IMR-90 (cell line): ENCODE results near the gene ACTR2. TPM values are rescaled to one million over a fixed set of nuclear protein-coding genes. Genes with fewer than 3 reads are reported as not detected.
A peak's percentile ranks its signal among the peaks of the same experiment; 100 is the strongest.

Source experiments
- ATAC-seq: fragments of 200-7000 bp; cut with Tn5 transposase; 2 replicates; pipeline ENCODE4 v1.9.1; 2020; ENCODE audit warnings: low read depth, mild to moderate bottlenecking, moderate library complexity
- BruUV-seq: library from RNA; stranded (reverse); fragments of 400-500 nt; replicated peaks from 2 replicates; lab custom pipeline; 2021; lab: Mats Ljungman, UMichigan
- CTCF ChIA-PET: fragments of 300-600 bp; formaldehyde crosslinking; extraction: SDS; loops from one replicate; lab custom pipeline; 2021; ENCODE audit warnings: antibody characterized with exemption; lab: Yijun Ruan, JAX
- POLR2A ChIA-PET: fragments of 300-600 bp; sonication (Branson Sonifier 250); formaldehyde crosslinking; loops from one replicate; lab custom pipeline; 2022; ENCODE audit warnings: antibody characterized with exemption; ENCODE audit not compliant: unreplicated experiment; lab: Charles Lee
- DNase-seq: peaks from one replicate; pipeline ENCODE4 v3.0.0; 2013
- H2AFZ ChIP-seq: replicated peaks from 2 replicates; pipeline ENCODE3; 2013; ENCODE audit warnings: low read length, mild to moderate bottlenecking; ENCODE audit not compliant: poor library complexity
- H2AK5ac ChIP-seq: 2 replicates; pipeline ENCODE4 v1.6.1; 2013; ENCODE audit warnings: low read depth, low read length, inconsistent platforms
- H2AK9ac ChIP-seq: replicated peaks from 2 replicates; pipeline ENCODE3; 2013; ENCODE audit warnings: mild to moderate bottlenecking, low read depth, low read length, moderate library complexity; ENCODE audit not compliant: poor library complexity
- H2BK120ac ChIP-seq: 2 replicates; pipeline ENCODE4 v1.6.1; 2013; ENCODE audit warnings: low read depth, low read length, inconsistent platforms
- H2BK15ac ChIP-seq: 3 replicates; pipeline ENCODE4 v1.6.1; 2013; ENCODE audit warnings: low read depth, low read length, inconsistent platforms
- H2BK20ac ChIP-seq: 2 replicates; pipeline ENCODE4 v1.6.1; 2013; ENCODE audit warnings: low read depth, mild to moderate bottlenecking, inconsistent platforms, low read length, moderate library complexity
- H2BK5ac ChIP-seq: 2 replicates; pipeline ENCODE4 v1.6.1; 2013; ENCODE audit warnings: mild to moderate bottlenecking, low read depth, low read length, inconsistent platforms; ENCODE audit not compliant: poor library complexity, severe bottlenecking
- H3K14ac ChIP-seq: replicated peaks from 2 replicates; pipeline ENCODE4 v1.6.1; 2013; ENCODE audit warnings: low read depth, low read length, inconsistent platforms
- H3K18ac ChIP-seq: 2 replicates; pipeline ENCODE4 v1.6.1; 2013; ENCODE audit warnings: low read depth, low read length, control low read depth
- H3K23ac ChIP-seq: 2 replicates; pipeline ENCODE4 v1.6.1; 2013; ENCODE audit warnings: low read depth, low read length, inconsistent platforms
- H3K27ac ChIP-seq: 2 replicates; pipeline ENCODE4 v1.5.1; 2013; ENCODE audit warnings: mild to moderate bottlenecking, control low read depth, low read length; ENCODE audit not compliant: insufficient read depth
- H3K27me3 ChIP-seq: 2 replicates; pipeline ENCODE4 v1.6.1; 2013; ENCODE audit warnings: low read length; ENCODE audit not compliant: control insufficient read depth, insufficient read depth
- H3K36me3 ChIP-seq: 2 replicates; pipeline ENCODE4 v1.6.1; 2013; ENCODE audit warnings: low read length, mixed read lengths; ENCODE audit not compliant: control insufficient read depth, insufficient read depth
- H3K4ac ChIP-seq: 2 replicates; pipeline ENCODE4 v1.6.1; 2013; ENCODE audit warnings: low read depth, low read length, inconsistent platforms
- H3K4me1 ChIP-seq: 2 replicates; pipeline ENCODE4 v1.6.1; 2013; ENCODE audit warnings: low read length, mixed read lengths; ENCODE audit not compliant: control insufficient read depth, insufficient read depth
- H3K4me2 ChIP-seq: 2 replicates; pipeline ENCODE4 v1.6.1; 2013; ENCODE audit warnings: low read depth, mild to moderate bottlenecking, control low read depth, low read length, moderate library complexity
- H3K4me3 ChIP-seq: 2 replicates; pipeline ENCODE4 v1.5.1; 2013; ENCODE audit warnings: low read depth, mild to moderate bottlenecking, control low read depth, low read length, moderate library complexity; ENCODE audit not compliant: insufficient read depth
- H3K56ac ChIP-seq: 2 replicates; pipeline ENCODE4 v1.6.1; 2013; ENCODE audit warnings: low read length, inconsistent platforms; ENCODE audit not compliant: insufficient read depth; ENCODE audit errors: extremely low read depth
- H3K79me1 ChIP-seq, 2 experiments: 2 replicates each; pipeline ENCODE4 v1.6.1; 2013; ENCODE audit warnings: low read length in 2 of 2, inconsistent platforms in 1 of 2, low read depth in 1 of 2
- H3K9ac ChIP-seq: 2 replicates; pipeline ENCODE4 v1.6.1; 2013; ENCODE audit warnings: low read depth, low read length, control low read depth
- H3K9me1 ChIP-seq: 2 replicates; pipeline ENCODE4 v1.6.1; 2013; ENCODE audit warnings: low read length, inconsistent platforms; ENCODE audit not compliant: insufficient read depth
- H3K9me3 ChIP-seq: 2 replicates; pipeline ENCODE4 v1.6.1; 2013; ENCODE audit warnings: low read length; ENCODE audit not compliant: control insufficient read depth, insufficient read depth
- H4K20me1 ChIP-seq: 2 replicates; pipeline ENCODE4 v1.6.1; 2013; ENCODE audit warnings: low read length, inconsistent platforms; ENCODE audit not compliant: insufficient read depth
- H4K5ac ChIP-seq: 2 replicates; pipeline ENCODE4 v1.6.1; 2013; ENCODE audit warnings: mild to moderate bottlenecking, low read depth, low read length, control low read depth
- H4K8ac ChIP-seq, 2 experiments: 2 replicates each; pipeline ENCODE4 v1.6.1; 2013; ENCODE audit warnings: low read depth in 2 of 2, low read length in 2 of 2, control low read depth in 1 of 2, inconsistent platforms in 1 of 2
- H4K91ac ChIP-seq: 2 replicates; pipeline ENCODE4 v1.6.1; 2013; ENCODE audit warnings: low read depth, low read length, inconsistent platforms; ENCODE audit not compliant: insufficient read depth
- CEBPB ChIP-seq: IDR thresholded peaks from 2 replicates; pipeline ENCODE4 v1.6.1; 2012; ENCODE audit warnings: low read depth, low read length, improper control_type of control experiment
- CHD1 ChIP-seq: IDR thresholded peaks from 2 replicates; pipeline ENCODE4 v1.6.1; 2012; ENCODE audit warnings: low read depth, low read length, improper control_type of control experiment
- MXI1 ChIP-seq: IDR thresholded peaks from 2 replicates; pipeline ENCODE4 v1.6.1; 2012; ENCODE audit warnings: low read depth, mild to moderate bottlenecking, low read length, moderate library complexity, borderline replicate concordance
- NFE2L2 ChIP-seq: fragments of 150-350 bp; IDR thresholded peaks from 2 replicates; pipeline ENCODE4 v1.6.1; 2016; ENCODE audit warnings: low read depth, mild to moderate bottlenecking, low read length
- RAD21 ChIP-seq: IDR thresholded peaks from 2 replicates; pipeline ENCODE4 v1.6.1; 2012; ENCODE audit warnings: low read length, improper control_type of control experiment
- RCOR1 ChIP-seq: IDR thresholded peaks from 2 replicates; pipeline ENCODE4 v1.6.1; 2012; ENCODE audit warnings: mild to moderate bottlenecking, low read length, improper control_type of control experiment; ENCODE audit not compliant: insufficient replicate concordance
- RFX5 ChIP-seq: IDR thresholded peaks from 2 replicates; pipeline ENCODE4 v1.8.0; 2012; ENCODE audit warnings: low read depth, mild to moderate bottlenecking, low read length, moderate library complexity
- SMC3 ChIP-seq: fragments of 150-350 bp; IDR thresholded peaks from 2 replicates; pipeline ENCODE4 v1.6.1; 2016; ENCODE audit warnings: low read depth, mild to moderate bottlenecking, antibody characterized with exemption, low read length, moderate library complexity
- WGBS, 2 experiments: methylation state at CpG; one replicate each; pipeline versions ENCODE4 v1.1.5 to v1.1.7; 2013; ENCODE audit warnings: missing lambda C conversion rate in 2 of 2; ENCODE audit not compliant: insufficient read length in 1 of 2; ENCODE audit errors: extremely low coverage in 2 of 2; 5-methylcytosine and 5-hydroxymethylcytosine counted together
- dilution Hi-C: fragments of 300-500 bp; cut with HindIII; formaldehyde crosslinking; loops from one replicate; pipeline ENCODE4 v1.14.3; 2018; ENCODE audit warnings: low sequenced_read_pairs; ENCODE audit not compliant: unreplicated experiment
- in situ Hi-C: fragments of 300-500 bp; cut with MboI; formaldehyde crosslinking; loops from 3 replicates; pipeline ENCODE4 v1.14.3; 2019; ENCODE audit warnings: low sequenced_read_pairs, inconsistent platforms, mixed read lengths
- intact Hi-C: fragments of 100-400 bp; cut with micrococcal nuclease; formaldehyde crosslinking; loops from 2 replicates; pipeline ENCODE4 v1.10.0; 2022
- polyA plus RNA-seq, 3 experiments: library from polyadenylated mRNA; depleted of rRNA; stranded (reverse); fragments of >200 nt; gene quantifications; 2 replicates each; pipeline ENCODE4 v1.2.3, GENCODE V29; 2012; ENCODE audit warnings: low replicate concordance in 1 of 3
- total RNA-seq: library from RNA; depleted of rRNA; stranded (reverse); fragments of >200 nt; gene quantifications from 2 replicates; pipeline ENCODE4 v1.2.3, GENCODE V29; 2012
- TF ChIP-seq, protein P1 (sequence below): fragments of 150-350 bp; IDR thresholded peaks from 2 replicates; pipeline ENCODE4 v1.6.1; 2017; ENCODE audit warnings: mild to moderate bottlenecking, antibody characterized with exemption, low read length, low read depth
- TF ChIP-seq, protein P2 (sequence below): conservative IDR thresholded peaks from 2 replicates; pipeline ENCODE4 v1.5.1; 2012; ENCODE audit warnings: mild to moderate bottlenecking, low read depth, low read length, improper control_type of control experiment

ACTR2 gene
- total and polyA plus RNA-seq, 2 of the 4 experiments (the other 2 are of a cell fraction) = 141 to 205 TPM

DNA sequence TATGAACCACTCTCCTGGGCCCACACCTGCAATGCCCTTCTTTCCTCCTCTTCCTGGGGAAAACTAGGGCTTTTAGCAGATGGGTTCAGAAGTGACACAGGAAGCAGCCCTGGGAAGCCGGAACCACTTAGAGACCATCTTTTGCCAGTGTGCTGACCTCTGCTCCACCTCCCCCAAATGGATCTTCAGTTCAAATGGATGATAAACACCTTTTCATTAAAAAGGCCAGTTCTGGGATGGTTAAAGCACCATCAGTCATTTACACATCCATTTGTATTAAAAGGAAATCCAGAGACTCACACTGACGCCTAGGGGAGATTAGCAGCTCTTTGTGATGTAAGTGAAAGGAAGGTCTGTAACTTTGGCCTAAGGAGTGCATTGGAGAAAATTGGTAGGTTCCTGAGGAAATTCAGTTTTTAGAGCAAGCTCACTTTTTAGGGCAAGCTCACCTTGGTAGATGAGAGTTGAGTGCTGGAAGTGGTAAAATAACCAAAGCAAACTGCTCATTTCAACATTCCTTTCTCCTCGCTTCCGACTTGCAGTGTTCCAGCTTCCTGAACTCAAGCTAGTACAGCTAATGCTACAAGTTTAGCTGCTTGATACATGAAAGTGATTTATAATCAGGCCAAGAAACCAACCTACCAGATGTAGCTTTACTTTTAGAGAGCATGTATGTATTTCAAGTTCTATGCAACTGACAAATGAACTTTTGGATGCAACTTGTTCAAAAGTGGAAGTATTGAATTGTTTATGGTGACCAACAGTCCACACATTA, 47.7 kb downstream of the ACTR2 start (continued):
- no peak for TF ChIP-seq SMC3

DNA sequence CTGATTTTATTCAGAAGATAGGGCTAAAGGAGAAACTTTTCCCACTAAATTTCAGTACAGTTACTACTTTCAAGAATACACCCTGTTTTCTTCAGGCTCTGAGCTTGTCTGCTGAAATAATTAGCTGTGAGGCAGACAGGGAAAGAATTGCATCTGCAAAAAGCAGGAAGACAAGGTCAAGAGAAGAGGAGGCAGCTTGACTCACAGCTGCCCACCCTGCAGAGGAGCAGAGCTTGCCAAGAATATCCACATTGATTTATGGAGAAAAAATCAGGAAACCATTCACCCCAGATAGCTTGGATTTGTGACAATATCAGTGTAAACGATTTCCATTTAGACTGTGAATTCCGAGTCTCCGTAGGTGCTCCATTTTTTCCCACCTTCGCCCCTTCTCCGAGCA, 49.0 kb downstream of the ACTR2 start:
- Histone ChIP-seq H3K9ac (no peak overlapping the region), H2AK9ac (no peak overlapping the region), H3K14ac (no peak overlapping the region), H3K4me3 (no peak overlapping the region), H3K9me3 (no peaks in the 10 kb centered on the region), H2BK15ac (no peak overlapping the region), H4K91ac (no peak overlapping the region), H3K4me2 (no peak overlapping the region), H4K20me1 (peaks cover 4% of the 10 kb centered on the region; the same call in 1 of the 2 replicates), H3K27me3 (no peaks in the 10 kb centered on the region), H3K9me1 (peaks cover 16% of the 10 kb centered on the region; the same call in 1 of the 2 replicates), H3K23ac (no peak overlapping the region), H3K27ac (no peak overlapping the region), H2AFZ (no peak overlapping the region), H3K18ac (no peak overlapping the region), H3K4me1 (peaks cover 4% of the 10 kb centered on the region), H2AK5ac (no peak overlapping the region), H3K56ac (no peak overlapping the region), H2BK5ac (no peak overlapping the region), H3K79me1 (no peaks in the 10 kb centered on the region), H3K4ac (no peak overlapping the region), H2BK120ac (no peak overlapping the region), H4K8ac (no peak overlapping the region), H2BK20ac (no peak overlapping the region), H4K5ac (no peak overlapping the region), H3K36me3 (peaks cover 8% of the 10 kb centered on the region)
- peak; percentile 30 for DNase-seq
- dilution Hi-C loops = no loop called here
- ChIA-PET POLR2A (interaction anchor here (0.5 kb wide), 1 partner anchor 156 kb away, joined by 3 read pairs; the partner anchor contains the start of gene SPRED2), CTCF (no interaction called here)
- TF ChIP-seq, protein P1, sequence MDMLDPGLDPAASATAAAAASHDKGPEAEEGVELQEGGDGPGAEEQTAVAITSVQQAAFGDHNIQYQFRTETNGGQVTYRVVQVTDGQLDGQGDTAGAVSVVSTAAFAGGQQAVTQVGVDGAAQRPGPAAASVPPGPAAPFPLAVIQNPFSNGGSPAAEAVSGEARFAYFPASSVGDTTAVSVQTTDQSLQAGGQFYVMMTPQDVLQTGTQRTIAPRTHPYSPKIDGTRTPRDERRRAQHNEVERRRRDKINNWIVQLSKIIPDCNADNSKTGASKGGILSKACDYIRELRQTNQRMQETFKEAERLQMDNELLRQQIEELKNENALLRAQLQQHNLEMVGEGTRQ = no peak
- TF ChIP-seq RFX5 (no peak), CEBPB (no peak), MXI1 (no peak), NFE2L2 (no peak), CHD1 (no peak), SMC3 (no peak), RCOR1 (no peak), RAD21 (no peak)
- TF ChIP-seq, protein P2, sequence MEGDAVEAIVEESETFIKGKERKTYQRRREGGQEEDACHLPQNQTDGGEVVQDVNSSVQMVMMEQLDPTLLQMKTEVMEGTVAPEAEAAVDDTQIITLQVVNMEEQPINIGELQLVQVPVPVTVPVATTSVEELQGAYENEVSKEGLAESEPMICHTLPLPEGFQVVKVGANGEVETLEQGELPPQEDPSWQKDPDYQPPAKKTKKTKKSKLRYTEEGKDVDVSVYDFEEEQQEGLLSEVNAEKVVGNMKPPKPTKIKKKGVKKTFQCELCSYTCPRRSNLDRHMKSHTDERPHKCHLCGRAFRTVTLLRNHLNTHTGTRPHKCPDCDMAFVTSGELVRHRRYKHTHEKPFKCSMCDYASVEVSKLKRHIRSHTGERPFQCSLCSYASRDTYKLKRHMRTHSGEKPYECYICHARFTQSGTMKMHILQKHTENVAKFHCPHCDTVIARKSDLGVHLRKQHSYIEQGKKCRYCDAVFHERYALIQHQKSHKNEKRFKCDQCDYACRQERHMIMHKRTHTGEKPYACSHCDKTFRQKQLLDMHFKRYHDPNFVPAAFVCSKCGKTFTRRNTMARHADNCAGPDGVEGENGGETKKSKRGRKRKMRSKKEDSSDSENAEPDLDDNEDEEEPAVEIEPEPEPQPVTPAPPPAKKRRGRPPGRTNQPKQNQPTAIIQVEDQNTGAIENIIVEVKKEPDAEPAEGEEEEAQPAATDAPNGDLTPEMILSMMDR = no peak
- ATAC-seq = 0 out of 2 replicates have a peak, but pooled peaks have one; percentile 8
- BruUV-seq = no TSS peak
- WGBS, 2 experiments = no CpG with 5 or more reads among the region's 5 CpGs
- intact Hi-C loops = no loop called here
- in situ Hi-C loops = no loop called here
